Measurements from ENCODE around the gene RSPH4A.

DNA sequence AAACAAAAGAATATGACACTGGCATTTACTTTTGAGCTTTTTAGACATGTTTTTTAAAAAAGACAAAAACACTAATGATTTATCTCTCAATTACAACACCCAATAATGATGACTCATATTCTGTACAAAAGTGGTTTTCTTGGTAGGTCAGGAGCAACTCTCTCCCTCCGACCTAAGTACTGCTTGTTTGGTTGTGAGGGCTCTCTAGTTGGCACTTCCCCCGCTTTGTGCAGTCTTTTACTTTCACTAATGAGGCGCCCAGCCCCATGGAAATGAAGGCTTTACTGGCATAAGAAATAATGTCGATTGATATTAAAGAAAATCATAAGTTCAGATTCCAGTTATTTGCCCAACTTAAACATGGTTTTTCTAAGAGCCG is 66.0 kb downstream of the RSPH4A start:
- TF ChIP-seq EZH2 (IDR thresholded peaks at IDR 0.05) (no peak), POLR2AphosphoS5 (IDR thresholded peaks at IDR 0.05; ENCODE audit: borderline replicate concordance, low read depth, low read length) (no peak)
